GM10248 (cell line): Measurements from ENCODE around the gene ARAP3.

Source experiments
- CTCF ChIA-PET: fragments of 300-600 bp; sonication (Branson Sonifier 250); formaldehyde crosslinking; extraction: SDS; loops from one replicate; lab custom pipeline; 2021; ENCODE audit warnings: antibody characterized with exemption; lab: Yijun Ruan, JAX
- POLR2A ChIA-PET: fragments of 350-650 bp; sonication (Branson Sonifier 250); formaldehyde crosslinking; extraction: SDS; loops from one replicate; lab custom pipeline; 2020; ENCODE audit warnings: antibody characterized with exemption; lab: Yijun Ruan, JAX
- DNase-seq: peaks from one replicate; pipeline ENCODE4 v3.0.0; 2012; ENCODE audit errors: extremely low spot score
- CTCF ChIP-seq: IDR thresholded peaks from 2 replicates; pipeline ENCODE4 v1.5.1; 2012; ENCODE audit warnings: mild to moderate bottlenecking, low read depth; ENCODE audit errors: extremely low read depth, missing control alignments, control extremely low read depth

Gene ARAP3

DNA sequence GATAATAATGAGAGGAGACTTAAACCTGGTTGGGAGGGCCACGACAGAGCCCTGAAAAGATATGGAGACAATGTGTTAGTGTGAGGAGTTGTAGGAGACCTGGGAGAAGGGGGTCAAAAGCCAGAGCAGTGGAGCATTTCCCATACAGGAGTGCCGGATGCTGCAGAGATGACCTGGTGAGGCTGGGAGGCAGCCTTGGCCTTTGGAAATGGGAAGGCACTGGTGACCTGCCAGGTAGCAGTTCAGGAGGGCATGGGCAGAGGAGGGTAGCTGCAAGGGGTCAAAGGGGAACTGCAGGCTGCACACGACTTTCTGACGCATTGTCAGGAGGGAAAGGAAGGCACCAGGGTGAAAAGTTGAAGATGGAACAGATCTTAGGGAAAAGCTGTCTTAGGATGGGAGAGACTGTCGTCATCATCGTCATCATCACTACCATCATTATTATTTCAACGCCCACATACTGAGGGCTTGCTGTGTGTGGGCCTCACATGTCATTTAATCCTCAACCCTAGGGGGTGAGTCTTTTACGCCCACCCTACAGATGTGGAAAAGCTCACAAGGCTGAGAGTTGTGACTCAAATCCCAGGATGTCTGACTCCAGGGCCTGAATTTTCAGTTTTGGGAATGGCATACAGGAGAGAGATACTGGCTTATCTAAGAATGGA lies 13.3 kb downstream of the ARAP3 start:
- CTCF ChIA-PET: interaction anchor here (0.8 to 3.0 kb wide), 10 partner anchors 9 to 475 kb away, joined by 3 to 27 read pairs (median 4); partner anchors contain the start of genes DIAPH1 and RNF14
- POLR2A ChIA-PET: no interaction called here
- no peak for TF ChIP-seq CTCF
- no peak for DNase-seq

DNA sequence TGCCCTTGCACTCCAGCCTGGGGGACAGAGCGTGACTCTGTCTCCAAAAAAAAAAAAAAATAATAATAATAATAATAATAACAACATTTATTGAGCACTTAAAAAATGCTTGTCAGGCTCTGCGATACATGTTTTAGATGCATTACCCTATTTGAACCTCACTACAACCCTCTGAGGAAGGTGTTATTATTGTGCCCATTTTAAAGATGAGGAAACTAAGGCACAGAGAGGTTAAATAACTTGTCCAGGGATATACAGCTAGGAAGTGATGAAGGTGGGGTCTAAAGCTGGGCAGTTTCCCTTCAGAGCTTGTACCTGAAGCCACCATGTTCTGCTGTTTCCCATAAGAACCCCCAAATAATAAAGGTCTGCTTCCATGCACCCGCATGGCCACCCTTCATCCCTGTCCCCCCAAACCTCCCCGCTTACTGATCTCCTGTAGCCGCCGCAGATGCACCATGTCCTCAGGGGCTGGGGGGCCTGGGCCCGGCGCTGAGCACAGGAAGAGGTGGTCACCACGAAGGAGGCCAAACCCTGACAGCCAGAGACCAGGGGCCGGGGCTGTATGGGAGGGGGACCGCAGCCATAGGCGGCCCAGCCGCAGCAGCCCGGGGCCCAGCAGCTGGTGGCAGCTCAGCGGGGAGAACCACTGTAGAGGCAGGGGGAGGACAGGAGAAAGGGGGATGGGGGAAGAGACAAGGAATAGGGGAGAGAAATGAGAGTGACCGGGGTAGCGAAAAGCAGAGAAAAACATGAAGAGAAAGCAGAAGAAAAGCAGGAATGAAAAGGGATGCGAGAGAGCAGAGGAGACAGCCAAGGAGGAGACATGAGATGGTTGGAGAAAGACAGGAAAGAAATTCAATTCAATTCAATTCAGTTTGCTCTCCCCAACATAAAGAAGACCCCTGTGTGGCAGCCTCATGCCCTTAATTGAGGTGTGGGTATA lies 15.8 kb downstream of the ARAP3 start:
- DNase-seq: no peak
- ChIA-PET POLR2A (no interaction called here), CTCF (interaction anchor here (0.6 to 3.0 kb wide), 11 partner anchors 9 to 294 kb away, joined by 3 to 30 read pairs (median 8); partner anchors contain the start of gene PCDH1)
- no peak for TF ChIP-seq CTCF

- TF ChIP-seq CTCF: peak; percentile 86
- DNase-seq: peak; percentile 88
- ChIA-PET CTCF (interaction anchor here (0.6 to 3.0 kb wide), 41 partner anchors 8 to 480 kb away, joined by 3 to 30 read pairs (median 4); partner anchors contain the start of genes ARAP3, DELE1, FCHSD1 and HDAC3), POLR2A (no interaction called here)
These were observed 17.1 kb downstream of the ARAP3 start for GRCh38 chr5:141664733-141665461.

GRCh38 chr5:141663506-141663905 lies 18.5 kb downstream of the ARAP3 start:
- ChIA-PET CTCF (interaction anchor here (0.9 to 3.0 kb wide), 10 partner anchors 9 to 299 kb away, joined by 3 to 19 read pairs (median 6); partner anchors contain the start of genes ARAP3, FCHSD1 and PCDH1), POLR2A (no interaction called here)
- no peak for TF ChIP-seq CTCF
- no peak for DNase-seq

GRCh38 chr5:141662028-141662427 lies 20.0 kb downstream of the ARAP3 start:
- ChIA-PET POLR2A (no interaction called here), CTCF (interaction anchor here (1.5 kb wide), 1 partner anchor 11 kb away, joined by 7 read pairs; no protein-coding TSS in a partner anchor)
- no peak for DNase-seq
- TF ChIP-seq CTCF: no peak
